Testis (tissue), 2 donors: ENCODE measurements around the gene NRN1.

Experiments
- POLR2A ChIP-seq: fragments of 450-650 bp; IDR thresholded peaks from one replicate; pipeline ENCODE4 v1.6.1; 2017; ENCODE audit warnings: antibody characterized with exemption, mild to moderate bottlenecking, moderate library complexity
- TF ChIP-seq, protein P1 (sequence below), 3 experiments: fragments of 450-650 bp in 2 of 3; fragments of 200-600 bp in 1 of 3; sonication (generic) in 1 of 3; IDR thresholded peaks; one replicate each; pipeline ENCODE4 v1.5.1; 2016 to 2019; ENCODE audit warnings: antibody characterized with exemption in 3 of 3, mild to moderate bottlenecking in 2 of 3, moderate library complexity in 1 of 3

DNA sequence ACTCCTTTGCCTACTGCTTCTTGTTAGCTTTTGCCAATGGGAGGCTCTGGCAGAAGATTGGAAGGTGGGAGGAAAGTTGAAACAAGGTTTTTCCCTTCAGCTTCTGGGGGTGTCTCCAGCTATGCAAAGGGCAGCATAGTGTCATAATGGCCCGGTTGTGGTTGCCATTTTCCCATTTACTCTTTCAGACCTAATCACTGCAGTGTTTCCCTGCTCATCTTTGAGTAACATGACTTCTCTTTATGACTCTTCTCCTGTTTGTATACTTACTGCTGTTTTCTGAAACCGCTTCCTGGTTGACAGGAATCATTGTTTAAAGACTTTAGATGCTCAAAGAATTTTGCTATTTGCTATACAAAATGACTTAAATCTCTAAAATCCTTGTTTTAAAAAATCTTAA is 19.9 kb downstream of the NRN1 start:
- TF ChIP-seq, protein P1, sequence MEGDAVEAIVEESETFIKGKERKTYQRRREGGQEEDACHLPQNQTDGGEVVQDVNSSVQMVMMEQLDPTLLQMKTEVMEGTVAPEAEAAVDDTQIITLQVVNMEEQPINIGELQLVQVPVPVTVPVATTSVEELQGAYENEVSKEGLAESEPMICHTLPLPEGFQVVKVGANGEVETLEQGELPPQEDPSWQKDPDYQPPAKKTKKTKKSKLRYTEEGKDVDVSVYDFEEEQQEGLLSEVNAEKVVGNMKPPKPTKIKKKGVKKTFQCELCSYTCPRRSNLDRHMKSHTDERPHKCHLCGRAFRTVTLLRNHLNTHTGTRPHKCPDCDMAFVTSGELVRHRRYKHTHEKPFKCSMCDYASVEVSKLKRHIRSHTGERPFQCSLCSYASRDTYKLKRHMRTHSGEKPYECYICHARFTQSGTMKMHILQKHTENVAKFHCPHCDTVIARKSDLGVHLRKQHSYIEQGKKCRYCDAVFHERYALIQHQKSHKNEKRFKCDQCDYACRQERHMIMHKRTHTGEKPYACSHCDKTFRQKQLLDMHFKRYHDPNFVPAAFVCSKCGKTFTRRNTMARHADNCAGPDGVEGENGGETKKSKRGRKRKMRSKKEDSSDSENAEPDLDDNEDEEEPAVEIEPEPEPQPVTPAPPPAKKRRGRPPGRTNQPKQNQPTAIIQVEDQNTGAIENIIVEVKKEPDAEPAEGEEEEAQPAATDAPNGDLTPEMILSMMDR (IDR thresholded peaks at IDR 0.05) = no peak
- TF ChIP-seq POLR2A = no peak
